ENCODE results near the gene C11orf91. TPM values are rescaled to one million over a fixed set of nuclear protein-coding genes. Genes with fewer than 3 reads are reported as not detected.

C11orf91 gene
- total RNA-seq, 1 donor from 2014 or later = 0.23 TPM

DNA sequence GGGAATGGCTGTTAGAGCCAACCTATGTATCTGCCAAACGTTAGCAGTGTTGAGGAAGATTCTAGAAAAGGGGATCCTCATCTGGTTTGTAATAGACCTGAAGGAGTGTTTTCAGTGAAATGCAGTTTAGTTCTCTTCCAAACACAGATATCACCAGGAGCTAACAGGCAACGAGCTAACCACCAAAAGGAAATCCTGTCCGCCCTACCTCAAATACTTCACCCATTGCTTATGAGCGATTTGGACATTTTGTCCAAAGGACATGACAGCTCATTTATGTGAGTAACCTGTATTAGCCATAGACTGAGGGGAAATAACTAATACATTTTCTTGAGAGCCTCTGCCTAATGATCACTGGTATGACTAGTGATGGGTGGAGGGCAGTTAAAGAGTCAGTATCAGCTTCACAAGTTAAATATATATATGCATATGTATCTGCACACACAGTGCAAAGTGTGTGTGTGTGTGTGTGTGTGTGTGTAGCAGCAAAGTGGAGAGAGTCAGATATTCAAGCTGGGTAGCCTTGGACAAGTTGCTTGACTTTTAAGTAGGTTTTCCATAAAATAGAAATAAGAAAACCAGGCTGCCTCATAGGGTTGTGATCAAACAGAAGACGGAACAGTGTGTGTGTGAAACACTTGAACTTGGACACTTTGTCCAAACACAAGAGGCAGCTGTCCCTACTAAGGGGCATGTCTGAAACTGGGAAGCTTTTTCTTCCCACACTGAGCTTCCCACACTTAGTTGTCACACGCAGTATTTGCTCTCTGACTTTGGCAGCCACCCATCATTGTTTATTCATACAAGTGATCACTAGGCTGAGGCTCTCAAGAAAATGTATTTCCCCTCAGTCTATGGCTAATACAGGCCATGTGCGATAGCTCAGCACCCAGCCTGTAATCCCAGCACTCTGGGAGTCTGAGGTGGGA is 940 bp upstream of the C11orf91 start:
- H3K36me3 Mint-ChIP-seq (ENCODE audit: low read depth) = peaks cover 7% of the 10 kb centered on the region
- no peak for DNase-seq (ENCODE audit: low spot score)
- peaks cover 32% of the 10 kb centered on the region for H3K4me1 Mint-ChIP-seq (ENCODE audit: low read depth)
- H3K27me3 Mint-ChIP-seq (ENCODE audit: insufficient read depth) = peaks cover 17% of the 10 kb centered on the region
- H3K27ac Mint-ChIP-seq = peak overlapping the region; percentile 78
- H3K9me3 Mint-ChIP-seq = no peaks in the 10 kb centered on the region
- H3K4me3 Mint-ChIP-seq = peak overlapping the region; percentile 84
- intact Hi-C loops (cut with micrococcal nuclease) = loop anchor here (1.0 to 10.0 kb wide), 8 partner anchors 21 to 1961 kb away; partner anchors contain the start of genes ABTB2, CAT, CSTF3 and EIF3M

DNA sequence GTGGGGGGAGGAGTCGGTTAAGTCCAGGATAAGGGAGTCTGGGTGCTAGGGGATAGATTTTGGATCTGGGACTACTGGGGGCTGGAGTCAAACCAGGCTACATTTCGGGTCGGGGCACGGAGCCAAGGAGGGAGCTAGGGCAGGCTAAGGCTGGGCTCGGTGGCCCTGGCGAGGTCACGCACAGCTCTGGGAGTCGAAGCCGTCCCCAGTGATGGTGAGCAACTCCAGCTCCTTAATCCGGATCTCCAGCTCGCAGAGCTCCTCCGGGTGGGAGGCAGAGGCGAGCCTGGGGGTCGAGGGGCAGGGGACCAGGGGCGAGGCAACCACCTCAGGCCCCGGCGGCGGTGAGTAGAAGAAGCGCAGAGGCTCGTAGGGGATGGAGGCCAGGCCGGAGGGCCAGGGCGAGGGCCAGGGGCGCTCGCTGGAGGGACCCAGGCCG is 544 bp downstream of the C11orf91 start:
- intact Hi-C loops (cut with micrococcal nuclease) = loop anchor here (1.0 to 10.0 kb wide), 8 partner anchors 35 to 1962 kb away; partner anchors contain the start of genes ABTB2, CAT, CSTF3 and EIF3M
- peaks cover under 1% of the 10 kb centered on the region for H3K36me3 Mint-ChIP-seq (ENCODE audit: low read depth)
- peaks cover 22% of the 10 kb centered on the region for H3K27me3 Mint-ChIP-seq (ENCODE audit: insufficient read depth)
- H3K4me3 Mint-ChIP-seq = peak overlapping the region; percentile 78
- H3K9me3 Mint-ChIP-seq = no peaks in the 10 kb centered on the region
- H3K4me1 Mint-ChIP-seq (ENCODE audit: low read depth) = peaks cover 27% of the 10 kb centered on the region
- no peak for DNase-seq (ENCODE audit: low spot score)
- peak overlapping the region; percentile 31 for H3K27ac Mint-ChIP-seq

- peak overlapping the region; percentile 78 for H3K4me3 Mint-ChIP-seq
- no peaks in the 10 kb centered on the region for H3K36me3 Mint-ChIP-seq (ENCODE audit: low read depth)
- peaks cover 22% of the 10 kb centered on the region for H3K27me3 Mint-ChIP-seq (ENCODE audit: insufficient read depth)
- no peak for DNase-seq (ENCODE audit: low spot score)
- intact Hi-C loops (cut with micrococcal nuclease) = loop anchor here (1.0 to 10.0 kb wide), 8 partner anchors 36 to 1963 kb away; partner anchors contain the start of genes ABTB2, CAT, CSTF3 and EIF3M
- no peaks in the 10 kb centered on the region for H3K9me3 Mint-ChIP-seq
- peaks cover 27% of the 10 kb centered on the region for H3K4me1 Mint-ChIP-seq (ENCODE audit: low read depth)
- peak overlapping the region; percentile 31 for H3K27ac Mint-ChIP-seq
These were observed 1.0 kb downstream of the C11orf91 start for GRCh38 chr11:33699515-33700062.

- intact Hi-C loops (cut with micrococcal nuclease) = no loop called here
- H3K4me1 Mint-ChIP-seq (ENCODE audit: low read depth) = peaks cover 27% of the 10 kb centered on the region
- H3K9me3 Mint-ChIP-seq = no peaks in the 10 kb centered on the region
- peaks cover 22% of the 10 kb centered on the region for H3K27me3 Mint-ChIP-seq (ENCODE audit: insufficient read depth)
- no peak overlapping the region for H3K4me3 Mint-ChIP-seq
- DNase-seq (ENCODE audit: low spot score) = no peak
- H3K36me3 Mint-ChIP-seq (ENCODE audit: low read depth) = no peaks in the 10 kb centered on the region
- H3K27ac Mint-ChIP-seq = no peak overlapping the region
These were observed 1.7 kb downstream of the C11orf91 start for GRCh38 chr11:33698921-33699320.

- Mint-ChIP-seq H3K27ac (no peak overlapping the region), H3K36me3 (ENCODE audit: low read depth) (no peaks in the 10 kb centered on the region), H3K9me3 (no peaks in the 10 kb centered on the region), H3K4me3 (no peak overlapping the region), H3K4me1 (ENCODE audit: low read depth) (peaks cover 27% of the 10 kb centered on the region), H3K27me3 (ENCODE audit: insufficient read depth) (peaks cover 26% of the 10 kb centered on the region)
- intact Hi-C loops (cut with micrococcal nuclease) = no loop called here
- DNase-seq (ENCODE audit: low spot score) = no peak
These were observed 2.6 kb downstream of the C11orf91 start for GRCh38 chr11:33697997-33698396.

DNA sequence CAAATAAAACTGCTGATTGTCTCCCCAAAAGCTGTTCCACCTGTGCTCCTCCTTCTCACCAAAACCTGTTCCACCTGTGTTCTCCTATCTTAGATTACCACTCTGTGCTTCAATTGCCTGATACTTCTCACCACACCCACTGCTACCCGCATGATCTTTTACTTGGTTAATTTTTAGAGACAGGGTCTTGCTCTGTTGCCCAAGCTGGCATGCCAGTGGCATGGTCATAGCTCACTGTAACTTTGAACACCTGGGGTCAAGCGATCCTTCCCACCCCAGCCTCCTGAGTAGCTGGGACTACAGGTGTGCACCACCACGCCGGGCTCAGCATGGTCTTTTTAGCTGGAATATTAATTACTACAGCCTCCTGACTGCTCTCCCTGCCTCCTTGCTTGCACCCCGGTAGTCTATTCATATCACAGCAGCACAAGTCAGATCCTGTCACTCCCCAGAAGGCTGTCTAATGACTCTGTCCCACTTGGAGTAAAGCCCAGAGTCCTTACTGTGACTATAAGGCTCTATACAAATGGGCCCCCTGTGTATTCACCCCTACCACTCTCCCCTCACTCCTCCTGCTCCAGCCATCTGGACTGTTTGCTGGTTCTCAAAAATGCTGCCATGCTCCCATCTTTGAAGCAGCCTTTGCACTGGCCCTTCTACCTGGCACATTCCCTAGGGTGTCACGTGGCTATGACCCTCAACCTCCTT is 3.5 kb downstream of the C11orf91 start:
- no peak for DNase-seq (ENCODE audit: low spot score)
- Mint-ChIP-seq H3K4me1 (ENCODE audit: low read depth) (peaks cover 27% of the 10 kb centered on the region), H3K36me3 (ENCODE audit: low read depth) (no peaks in the 10 kb centered on the region), H3K27ac (no peak overlapping the region), H3K27me3 (ENCODE audit: insufficient read depth) (peaks cover 26% of the 10 kb centered on the region), H3K4me3 (no peak overlapping the region), H3K9me3 (no peaks in the 10 kb centered on the region)
- intact Hi-C loops (cut with micrococcal nuclease) = no loop called here

GRCh38 chr11:33696411-33696810 is 4.2 kb downstream of the C11orf91 start:
- peaks cover 26% of the 10 kb centered on the region for H3K27me3 Mint-ChIP-seq (ENCODE audit: insufficient read depth)
- intact Hi-C loops (cut with micrococcal nuclease) = no loop called here

GRCh38 chr11:33695051-33695566 is 5.5 kb downstream of the C11orf91 start:
- H3K36me3 Mint-ChIP-seq (ENCODE audit: low read depth) = no peaks in the 10 kb centered on the region
- DNase-seq (ENCODE audit: low spot score) = no peak
- intact Hi-C loops (cut with micrococcal nuclease) = no loop called here
- no peak overlapping the region for H3K27ac Mint-ChIP-seq
- H3K27me3 Mint-ChIP-seq (ENCODE audit: insufficient read depth) = peaks cover 26% of the 10 kb centered on the region
- H3K4me3 Mint-ChIP-seq = no peak overlapping the region
- H3K4me1 Mint-ChIP-seq (ENCODE audit: low read depth) = peaks cover 14% of the 10 kb centered on the region
- no peaks in the 10 kb centered on the region for H3K9me3 Mint-ChIP-seq

More at GRCh38 chr11:33696411-33696810, 4.2 kb downstream of the C11orf91 start:
- no peak for DNase-seq (ENCODE audit: low spot score)
- Mint-ChIP-seq H3K36me3 (ENCODE audit: low read depth) (no peaks in the 10 kb centered on the region), H3K4me1 (ENCODE audit: low read depth) (peaks cover 21% of the 10 kb centered on the region), H3K4me3 (no peak overlapping the region), H3K27ac (no peak overlapping the region), H3K9me3 (no peaks in the 10 kb centered on the region)

GRCh38 chr11:33694346-33695050 is 6.1 kb downstream of the C11orf91 start:
- Mint-ChIP-seq H3K4me1 (ENCODE audit: low read depth) (peaks cover 8% of the 10 kb centered on the region), H3K9me3 (no peaks in the 10 kb centered on the region), H3K4me3 (no peak overlapping the region), H3K36me3 (ENCODE audit: low read depth) (no peaks in the 10 kb centered on the region), H3K27ac (no peak overlapping the region), H3K27me3 (ENCODE audit: insufficient read depth) (peaks cover 22% of the 10 kb centered on the region)
- intact Hi-C loops (cut with micrococcal nuclease) = no loop called here
- DNase-seq (ENCODE audit: low spot score) = no peak

- no peak overlapping the region for H3K4me3 Mint-ChIP-seq
- peaks cover 17% of the 10 kb centered on the region for H3K27me3 Mint-ChIP-seq (ENCODE audit: insufficient read depth)
- intact Hi-C loops (cut with micrococcal nuclease) = no loop called here
- DNase-seq (ENCODE audit: low spot score) = no peak
- H3K27ac Mint-ChIP-seq = no peak overlapping the region
- peaks cover 5% of the 10 kb centered on the region for H3K4me1 Mint-ChIP-seq (ENCODE audit: low read depth)
- H3K36me3 Mint-ChIP-seq (ENCODE audit: low read depth) = no peaks in the 10 kb centered on the region
- peaks cover under 1% of the 10 kb centered on the region for H3K9me3 Mint-ChIP-seq
These were observed 8.1 kb downstream of the C11orf91 start for GRCh38 chr11:33692541-33692940.

GRCh38 chr11:33692013-33692504 is 8.6 kb downstream of the C11orf91 start:
- no peak overlapping the region for H3K4me3 Mint-ChIP-seq
- H3K27me3 Mint-ChIP-seq (ENCODE audit: insufficient read depth) = peaks cover 12% of the 10 kb centered on the region
- peaks cover 5% of the 10 kb centered on the region for H3K4me1 Mint-ChIP-seq (ENCODE audit: low read depth)
- H3K27ac Mint-ChIP-seq = no peak overlapping the region
- no peaks in the 10 kb centered on the region for H3K36me3 Mint-ChIP-seq (ENCODE audit: low read depth)
- no peak for DNase-seq (ENCODE audit: low spot score)
- intact Hi-C loops (cut with micrococcal nuclease) = no loop called here
- peaks cover 4% of the 10 kb centered on the region for H3K9me3 Mint-ChIP-seq

Measured in activated T-helper 1 cell treated with anti-CD3 and anti-CD28 coated beads, Interleukin-12 subunit alpha, Interleukin-12 subunit beta, Interleukin-2, Interleukin-4 antibody, amounts not matched to agents 30 ng/mL and 10 ng/mL and 1 ng/mL, durations not matched to agents 14 hours and 24 hours and 36 hours (primary cell).